Central memory CD8-positive, alpha-beta T cell (primary cell): ENCODE results near the gene ATF6B.

ENCODE experiments used
- ATAC-seq: fragments of 150-1000 bp; cut with Tn5 transposase; replicated peaks from 2 replicates; pipeline ENCODE4 v1.10.0; 2022; ENCODE audit warnings: mild to moderate bottlenecking, moderate FRiP score, moderate number of reproducible peaks; ENCODE audit not compliant: poor library complexity, severe bottlenecking; ENCODE audit errors: extremely low read depth
- DNase-seq, 2 donors: peaks; one replicate each; pipeline ENCODE4 v3.0.0; 2021; ENCODE audit warnings: low spot score in 2 of 2
- H3K27ac Mint-ChIP-seq: one replicate; pipeline ENCODE4 v1.8.0; 2022; ENCODE audit warnings: low read depth, mild to moderate bottlenecking, moderate library complexity, mixed read lengths
- H3K27me3 Mint-ChIP-seq: one replicate; pipeline ENCODE4 v1.8.0; 2022; ENCODE audit warnings: mixed read lengths
- H3K36me3 Mint-ChIP-seq: one replicate; pipeline ENCODE4 v1.8.0; 2022; ENCODE audit warnings: mild to moderate bottlenecking, moderate library complexity, mixed read lengths; ENCODE audit not compliant: insufficient read depth
- H3K4me1 Mint-ChIP-seq: one replicate; pipeline ENCODE4 v1.8.0; 2022; ENCODE audit warnings: mixed read lengths
- H3K4me3 Mint-ChIP-seq: one replicate; pipeline ENCODE4 v1.8.0; 2022; ENCODE audit warnings: mild to moderate bottlenecking, moderate library complexity, mixed read lengths
- H3K9me3 Mint-ChIP-seq: one replicate; pipeline ENCODE4 v1.8.0; 2022; ENCODE audit warnings: mixed read lengths

The ATF6B gene

GRCh38 chr6:32127717-32128592 lies at the start of gene ATF6B:
Gene ATF6B (minus strand): TSS chr6:32128246. CDS start chr6:32128207, 39 bp downstream.
- H3K27me3 Mint-ChIP-seq, result no peaks in the 10 kb centered on the region
- peaks cover 56% of the 10 kb centered on the region for H3K4me1 Mint-ChIP-seq
- ATAC-seq, result peak; percentile 99
- H3K9me3 Mint-ChIP-seq, result no peaks in the 10 kb centered on the region
- peak; percentile 85 to 96 for DNase-seq
- peak within 1 kb of the TSS; percentile 99 for H3K4me3 Mint-ChIP-seq
- peaks cover 30% of the 10 kb centered on the region for H3K36me3 Mint-ChIP-seq
- peak within 1 kb of the TSS; percentile 94 for H3K27ac Mint-ChIP-seq

- Mint-ChIP-seq H3K9me3 (no peaks in the 10 kb centered on the region), H3K27ac (peak overlapping the region; percentile 83), H3K4me3 (peak overlapping the region; percentile 88), H3K27me3 (no peaks in the 10 kb centered on the region), H3K4me1 (peaks cover 70% of the 10 kb centered on the region), H3K36me3 (peaks cover 29% of the 10 kb centered on the region)
- ATAC-seq (no peak), DNase-seq (no peak)
Observed at GRCh38 chr6:32177183-32177787, 49.2 kb upstream of the ATF6B start.

GRCh38 chr6:32176476-32177182 lies 48.6 kb upstream of the ATF6B start:
- no peak for DNase-seq
- peaks cover 70% of the 10 kb centered on the region for H3K4me1 Mint-ChIP-seq

GRCh38 chr6:32175711-32176475 lies 47.8 kb upstream of the ATF6B start, which contains the start of gene AGPAT1:
Gene AGPAT1 (minus strand): TSS chr6:32176084. CDS start chr6:32171496, 4,588 bp downstream.
- H3K27me3 Mint-ChIP-seq, result no peaks in the 10 kb centered on the region
- peaks cover 26% of the 10 kb centered on the region for H3K36me3 Mint-ChIP-seq
- peak within 1 kb of the TSS; percentile 88 for H3K4me3 Mint-ChIP-seq
- ATAC-seq (peak; percentile 33), DNase-seq (peak; percentile 93 to 94)
- peaks cover 64% of the 10 kb centered on the region for H3K4me1 Mint-ChIP-seq
- H3K27ac Mint-ChIP-seq, result peak within 1 kb of the TSS; percentile 83
- H3K9me3 Mint-ChIP-seq, result no peaks in the 10 kb centered on the region

More at GRCh38 chr6:32176476-32177182, 48.6 kb upstream of the ATF6B start:
- Mint-ChIP-seq H3K27me3 (no peaks in the 10 kb centered on the region), H3K9me3 (no peaks in the 10 kb centered on the region), H3K36me3 (peaks cover 27% of the 10 kb centered on the region), H3K27ac (peak overlapping the region; percentile 83), H3K4me3 (peak overlapping the region; percentile 88)
- ATAC-seq, result no peak

- H3K4me1 Mint-ChIP-seq, result peaks cover 59% of the 10 kb centered on the region
- ATAC-seq, result no peak
- no peak for DNase-seq
Observed at GRCh38 chr6:32175322-32175710, 47.3 kb upstream of the ATF6B start.

GRCh38 chr6:32174416-32174815 lies 46.4 kb upstream of the ATF6B start:
- no peak overlapping the region for H3K27ac Mint-ChIP-seq
- no peaks in the 10 kb centered on the region for H3K27me3 Mint-ChIP-seq
- H3K4me1 Mint-ChIP-seq, result peaks cover 62% of the 10 kb centered on the region
- no peak for ATAC-seq
- H3K4me3 Mint-ChIP-seq, result peak overlapping the region; percentile 46
- H3K9me3 Mint-ChIP-seq, result no peaks in the 10 kb centered on the region
- no peak for DNase-seq
- H3K36me3 Mint-ChIP-seq, result peaks cover 22% of the 10 kb centered on the region

More at GRCh38 chr6:32175322-32175710, 47.3 kb upstream of the ATF6B start:
- no peaks in the 10 kb centered on the region for H3K27me3 Mint-ChIP-seq
- peak overlapping the region; percentile 88 for H3K4me3 Mint-ChIP-seq
- H3K36me3 Mint-ChIP-seq, result peaks cover 22% of the 10 kb centered on the region
- no peaks in the 10 kb centered on the region for H3K9me3 Mint-ChIP-seq
- H3K27ac Mint-ChIP-seq, result peak overlapping the region; percentile 83

- Mint-ChIP-seq H3K4me1 (peaks cover 57% of the 10 kb centered on the region), H3K4me3 (no peak overlapping the region), H3K36me3 (peaks cover 23% of the 10 kb centered on the region)
Observed at GRCh38 chr6:32173051-32173727, 45.1 kb upstream of the ATF6B start.

GRCh38 chr6:32171234-32171633 lies 43.2 kb upstream of the ATF6B start:
- Mint-ChIP-seq H3K4me3 (no peak overlapping the region), H3K9me3 (no peaks in the 10 kb centered on the region), H3K27ac (no peak overlapping the region), H3K4me1 (peaks cover 38% of the 10 kb centered on the region), H3K36me3 (peaks cover 18% of the 10 kb centered on the region), H3K27me3 (no peaks in the 10 kb centered on the region)
- ATAC-seq (no peak), DNase-seq (no peak)

More at GRCh38 chr6:32173051-32173727, 45.1 kb upstream of the ATF6B start:
- ATAC-seq, result no peak
- DNase-seq, result no peak
- H3K27ac Mint-ChIP-seq, result no peak overlapping the region
- H3K9me3 Mint-ChIP-seq, result no peaks in the 10 kb centered on the region
- no peaks in the 10 kb centered on the region for H3K27me3 Mint-ChIP-seq

- no peak overlapping the region for H3K27ac Mint-ChIP-seq
Observed at GRCh38 chr6:32170294-32170693, 42.2 kb upstream of the ATF6B start.

GRCh38 chr6:32168807-32169591 lies 41.0 kb upstream of the ATF6B start:
- Mint-ChIP-seq H3K4me1 (peaks cover 24% of the 10 kb centered on the region), H3K36me3 (peaks cover 15% of the 10 kb centered on the region), H3K4me3 (no peak overlapping the region), H3K9me3 (no peaks in the 10 kb centered on the region), H3K27ac (no peak overlapping the region), H3K27me3 (no peaks in the 10 kb centered on the region)
- DNase-seq (no peak), ATAC-seq (no peak)

More at GRCh38 chr6:32170294-32170693, 42.2 kb upstream of the ATF6B start:
- H3K9me3 Mint-ChIP-seq, result no peaks in the 10 kb centered on the region
- no peaks in the 10 kb centered on the region for H3K27me3 Mint-ChIP-seq
- H3K4me1 Mint-ChIP-seq, result peaks cover 33% of the 10 kb centered on the region
- H3K36me3 Mint-ChIP-seq, result peaks cover 16% of the 10 kb centered on the region
- no peak overlapping the region for H3K4me3 Mint-ChIP-seq
- ATAC-seq (no peak), DNase-seq (no peak)

- no peak for ATAC-seq
- H3K9me3 Mint-ChIP-seq, result no peaks in the 10 kb centered on the region
- H3K27ac Mint-ChIP-seq, result no peak overlapping the region
- peaks cover 15% of the 10 kb centered on the region for H3K36me3 Mint-ChIP-seq
- no peak for DNase-seq
- H3K4me1 Mint-ChIP-seq, result peaks cover 17% of the 10 kb centered on the region
- H3K27me3 Mint-ChIP-seq, result no peaks in the 10 kb centered on the region
- no peak overlapping the region for H3K4me3 Mint-ChIP-seq
Observed at GRCh38 chr6:32168350-32168749, 40.3 kb upstream of the ATF6B start.
